Measurements from ENCODE around the gene TEX9.

GRCh38 chr15:56383010-56383409 is 17.8 kb downstream of the TEX9 start:
- TF ChIP-seq CTCF (IDR thresholded peaks at IDR 0.05; ENCODE audit: insufficient read depth, low read depth, low read length): no peak
- no peak for TF ChIP-seq EZH2 (IDR thresholded peaks at IDR 0.05; ENCODE audit: insufficient read depth, low read length)

Measured in astrocyte (in vitro differentiated cells and primary cell).